Thoracic aorta (tissue), 2 donors: ENCODE results near the gene PCDH9. TPM values are rescaled to one million over a fixed set of nuclear protein-coding genes. Genes with fewer than 3 reads are reported as not detected.

ENCODE experiments used
- ATAC-seq: fragments of 150-250 bp; one replicate; pipeline ENCODE4 v1.8.0; 2017; ENCODE audit warnings: low read depth; ENCODE audit not compliant: insufficient number of reproducible peaks, low FRiP score
- DNase-seq: peaks from one replicate; pipeline ENCODE4 v3.0.0-alpha.2; 2020; ENCODE audit warnings: low spot score
- H3K27ac ChIP-seq, 2 donors: fragments of 200-600 bp; sonication (generic); 1 replicate in 1 of 2; 2 replicates in 1 of 2; pipeline ENCODE4 v1.5.1; 2016; ENCODE audit warnings: mild to moderate bottlenecking in 2 of 2, moderate library complexity in 2 of 2
- H3K27me3 ChIP-seq: fragments of 200-600 bp; sonication (generic); replicated peaks from 2 replicates; pipeline ENCODE4 v1.6.0; 2016; ENCODE audit warnings: mild to moderate bottlenecking; ENCODE audit not compliant: insufficient read depth
- H3K36me3 ChIP-seq: fragments of 200-600 bp; sonication (generic); one replicate; pipeline ENCODE4 v1.5.1; 2016
- H3K4me1 ChIP-seq, 2 donors: fragments of 200-600 bp; sonication (generic); 1 replicate in 1 of 2; 2 replicates in 1 of 2; pipeline versions ENCODE4 v1.5.1 to v1.6.0; 2016; ENCODE audit warnings: low read depth in 2 of 2, mild to moderate bottlenecking in 1 of 2; ENCODE audit not compliant: control insufficient read depth in 1 of 2
- H3K4me3 ChIP-seq: fragments of 200-600 bp; sonication (generic); 2 replicates; pipeline ENCODE4 v1.5.1; 2016; ENCODE audit warnings: mild to moderate bottlenecking
- H3K9me3 ChIP-seq: fragments of 200-600 bp; sonication (generic); 2 replicates; pipeline ENCODE4 v1.5.1; 2016
- CTCF ChIP-seq: fragments of 200-600 bp; sonication (generic); IDR thresholded peaks from one replicate; pipeline ENCODE4 v1.5.1; 2019; ENCODE audit warnings: antibody characterized with exemption
- total RNA-seq, 2 donors: library from RNA; depleted of rRNA; stranded (reverse); fragments of >200 nt; gene quantifications; one replicate each; pipeline versions ENCODE4 v1.1.0 to v1.2.3, GENCODE V29; 2016

Gene PCDH9
- total RNA-seq, 2 donors from 2014 or later = 12.3 to 15.3 TPM

- Histone ChIP-seq H3K27ac (no peak overlapping the region), H3K36me3 (no peaks in the 10 kb centered on the region), H3K9me3 (no peaks in the 10 kb centered on the region), H3K4me3 (no peak overlapping the region), H3K4me1 (no peaks in the 10 kb centered on the region), H3K27me3 (no peaks in the 10 kb centered on the region)
- no peak for DNase-seq
- ATAC-seq = no peak
- TF ChIP-seq CTCF = no peak
These were observed 392.9 kb downstream of the PCDH9 start for GRCh38 chr13:66837246-66837645.

- Histone ChIP-seq H3K27ac (no peak overlapping the region), H3K4me1 (no peaks in the 10 kb centered on the region), H3K4me3 (no peak overlapping the region), H3K36me3 (no peaks in the 10 kb centered on the region), H3K9me3 (no peaks in the 10 kb centered on the region), H3K27me3 (no peaks in the 10 kb centered on the region)
- DNase-seq (no peak), ATAC-seq (no peak)
- no peak for TF ChIP-seq CTCF
These were observed 395.0 kb downstream of the PCDH9 start for GRCh38 chr13:66835040-66835628.

GRCh38 chr13:66830940-66831716 is 399.0 kb downstream of the PCDH9 start:
- Histone ChIP-seq H3K4me3 (no peak overlapping the region), H3K4me1 (no peaks in the 10 kb centered on the region), H3K36me3 (no peaks in the 10 kb centered on the region), H3K27ac (no peak overlapping the region), H3K9me3 (no peaks in the 10 kb centered on the region), H3K27me3 (no peaks in the 10 kb centered on the region)
- DNase-seq (no peak), ATAC-seq (no peak)
- TF ChIP-seq CTCF = no peak

DNA sequence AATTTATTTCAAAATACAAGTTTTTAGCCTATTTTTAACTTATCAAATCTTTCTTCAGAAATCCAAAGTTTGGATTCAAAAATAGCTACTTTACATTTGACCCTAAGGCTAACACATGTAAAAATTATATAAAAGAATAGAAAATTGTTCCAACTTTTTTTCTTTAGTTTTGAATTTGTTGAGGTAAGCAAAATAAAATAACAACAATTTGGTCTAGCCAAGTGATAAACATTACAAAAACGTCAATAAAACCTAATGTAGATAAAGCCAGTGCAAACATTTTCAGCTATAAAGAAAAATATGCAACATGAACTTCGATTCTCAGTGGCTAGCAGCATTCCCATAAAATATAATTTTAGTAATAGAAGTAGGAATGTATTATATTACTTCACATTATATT is 400.3 kb downstream of the PCDH9 start:
- no peaks in the 10 kb centered on the region for H3K4me1 ChIP-seq
- no peaks in the 10 kb centered on the region for H3K27me3 ChIP-seq
- no peak overlapping the region for H3K27ac ChIP-seq
- no peak for TF ChIP-seq CTCF
- ATAC-seq = no peak
- no peaks in the 10 kb centered on the region for H3K36me3 ChIP-seq
- no peaks in the 10 kb centered on the region for H3K9me3 ChIP-seq
- DNase-seq = no peak
- no peak overlapping the region for H3K4me3 ChIP-seq

GRCh38 chr13:66826398-66826797 is 403.7 kb downstream of the PCDH9 start:
- Histone ChIP-seq H3K36me3 (no peaks in the 10 kb centered on the region), H3K27ac (no peak overlapping the region), H3K4me1 (no peaks in the 10 kb centered on the region), H3K27me3 (no peaks in the 10 kb centered on the region), H3K9me3 (no peaks in the 10 kb centered on the region), H3K4me3 (no peak overlapping the region)
- ATAC-seq = no peak
- TF ChIP-seq CTCF = no peak
- no peak for DNase-seq
